Stomach (tissue), 4 donors: ENCODE results near the gene CDK19.

Experiments used
- EP300 ChIP-seq: sonication (generic); formaldehyde crosslinking; IDR thresholded peaks from one replicate; pipeline ENCODE4 v1.6.1; 2017; ENCODE audit warnings: antibody characterized with exemption
- POLR2A ChIP-seq, 4 donors: fragments of 450-650 bp; IDR thresholded peaks; one replicate each; pipeline ENCODE4 v1.6.1; 2016; ENCODE audit warnings: antibody characterized with exemption in 4 of 4, control low read depth in 2 of 4, mild to moderate bottlenecking in 1 of 4, moderate library complexity in 1 of 4
- TF ChIP-seq, protein P1 (sequence below), 7 experiments: fragments of 450-650 bp in 4 of 7; fragments of 200-600 bp in 3 of 7; sonication (generic) in 3 of 7; IDR thresholded peaks; one replicate each; pipeline ENCODE4 v1.5.1; 2016 to 2019; ENCODE audit warnings: antibody characterized with exemption in 7 of 7, control low read depth in 2 of 7, mild to moderate bottlenecking in 1 of 7

GRCh38 chr6:110815411-110816409, at the start of gene CDK19:
- TF ChIP-seq, protein P1, sequence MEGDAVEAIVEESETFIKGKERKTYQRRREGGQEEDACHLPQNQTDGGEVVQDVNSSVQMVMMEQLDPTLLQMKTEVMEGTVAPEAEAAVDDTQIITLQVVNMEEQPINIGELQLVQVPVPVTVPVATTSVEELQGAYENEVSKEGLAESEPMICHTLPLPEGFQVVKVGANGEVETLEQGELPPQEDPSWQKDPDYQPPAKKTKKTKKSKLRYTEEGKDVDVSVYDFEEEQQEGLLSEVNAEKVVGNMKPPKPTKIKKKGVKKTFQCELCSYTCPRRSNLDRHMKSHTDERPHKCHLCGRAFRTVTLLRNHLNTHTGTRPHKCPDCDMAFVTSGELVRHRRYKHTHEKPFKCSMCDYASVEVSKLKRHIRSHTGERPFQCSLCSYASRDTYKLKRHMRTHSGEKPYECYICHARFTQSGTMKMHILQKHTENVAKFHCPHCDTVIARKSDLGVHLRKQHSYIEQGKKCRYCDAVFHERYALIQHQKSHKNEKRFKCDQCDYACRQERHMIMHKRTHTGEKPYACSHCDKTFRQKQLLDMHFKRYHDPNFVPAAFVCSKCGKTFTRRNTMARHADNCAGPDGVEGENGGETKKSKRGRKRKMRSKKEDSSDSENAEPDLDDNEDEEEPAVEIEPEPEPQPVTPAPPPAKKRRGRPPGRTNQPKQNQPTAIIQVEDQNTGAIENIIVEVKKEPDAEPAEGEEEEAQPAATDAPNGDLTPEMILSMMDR (IDR thresholded peaks at IDR 0.05), result no peak
- no peak for TF ChIP-seq EP300
- peak in 2 of 4 donors; percentile 64 to 96 for TF ChIP-seq POLR2A (IDR thresholded peaks at IDR 0.05)
